Liver (tissue), 9 donors: ENCODE data around the gene ECI1. TPM values are rescaled to one million over a fixed set of nuclear protein-coding genes. Genes with fewer than 3 reads are reported as not detected.

Experiments used
- DNase-seq: peaks from one replicate; pipeline ENCODE4 v3.0.0-alpha.2; 2017; ENCODE audit warnings: low spot score
- H3K27ac ChIP-seq, 2 donors: one replicate each; pipeline ENCODE4 v1.7.0; 2013; ENCODE audit warnings: inconsistent platforms in 2 of 2, low read length in 2 of 2, control low read depth in 1 of 2, low read depth in 1 of 2, mild to moderate bottlenecking in 1 of 2
- H3K27me3 ChIP-seq, 4 donors: one replicate each; pipeline versions ENCODE4 v1.6.1 to v1.7.0; 2013; ENCODE audit warnings: low read length in 3 of 4, inconsistent platforms in 1 of 4, mild to moderate bottlenecking in 1 of 4, moderate library complexity in 1 of 4; ENCODE audit not compliant: control insufficient read depth in 4 of 4, insufficient read depth in 4 of 4
- H3K36me3 ChIP-seq, 4 donors: one replicate each; pipeline versions ENCODE4 v1.6.1 to v1.7.0; 2013; ENCODE audit warnings: low read length in 3 of 4, mild to moderate bottlenecking in 3 of 4, low read depth in 1 of 4, moderate library complexity in 1 of 4; ENCODE audit not compliant: control insufficient read depth in 4 of 4, insufficient read depth in 3 of 4
- H3K4me1 ChIP-seq, 4 donors: one replicate each; pipeline versions ENCODE4 v1.6.1 to v1.7.0; 2013; ENCODE audit warnings: low read length in 3 of 4, mild to moderate bottlenecking in 3 of 4, moderate library complexity in 1 of 4; ENCODE audit not compliant: control insufficient read depth in 4 of 4, insufficient read depth in 4 of 4
- H3K4me3 ChIP-seq, 3 donors: one replicate each; pipeline versions ENCODE4 v1.6.1 to v1.7.0; 2013; ENCODE audit warnings: low read length in 3 of 3, control low read depth in 1 of 3, low read depth in 1 of 3, mild to moderate bottlenecking in 1 of 3
- H3K9ac ChIP-seq, 2 donors: one replicate each; pipeline ENCODE4 v1.7.0; 2013; ENCODE audit warnings: low read length in 2 of 2, mild to moderate bottlenecking in 2 of 2, moderate library complexity in 2 of 2, control low read depth in 1 of 2, low read depth in 1 of 2
- H3K9me3 ChIP-seq, 4 donors: one replicate each; pipeline versions ENCODE4 v1.6.1 to v1.7.0; 2013; ENCODE audit warnings: low read length in 3 of 4; ENCODE audit not compliant: control insufficient read depth in 4 of 4
- ATF3 ChIP-seq: IDR thresholded peaks from 2 replicates; pipeline ENCODE4 v1.6.1; 2016; ENCODE audit warnings: antibody characterized with exemption
- CTCF ChIP-seq: fragments of 150-350 bp; IDR thresholded peaks from 2 replicates; pipeline ENCODE4 v1.5.1; 2017; ENCODE audit warnings: improper control_type of control experiment, low read depth, low read length; ENCODE audit not compliant: missing input control
- FOXA1 ChIP-seq: IDR thresholded peaks from 2 replicates; pipeline ENCODE4 v1.6.1; 2016; ENCODE audit warnings: antibody characterized with exemption
- HNF4G ChIP-seq: IDR thresholded peaks from 2 replicates; pipeline ENCODE4 v1.6.1; 2016; ENCODE audit warnings: antibody characterized with exemption
- JUND ChIP-seq, 2 donors: IDR thresholded peaks; 2 replicates each; pipeline ENCODE4 v1.6.1; 2016; ENCODE audit warnings: antibody characterized with exemption in 2 of 2
- MAX ChIP-seq: IDR thresholded peaks from 2 replicates; pipeline ENCODE4 v1.6.1; 2016; ENCODE audit warnings: antibody characterized with exemption
- NR2F2 ChIP-seq: IDR thresholded peaks from 2 replicates; pipeline ENCODE4 v1.6.1; 2016; ENCODE audit warnings: antibody characterized with exemption
- RAD21 ChIP-seq, 2 donors: IDR thresholded peaks; 2 replicates each; pipeline ENCODE4 v1.6.1; 2016; ENCODE audit warnings: antibody characterized with exemption in 2 of 2, mild to moderate bottlenecking in 2 of 2
- REST ChIP-seq: IDR thresholded peaks from 2 replicates; pipeline ENCODE4 v1.6.1; 2016; ENCODE audit warnings: antibody characterized with exemption, mild to moderate bottlenecking
- RXRA ChIP-seq, 2 donors: IDR thresholded peaks; 2 replicates each; pipeline ENCODE4 v1.6.1; 2017 to 2018; ENCODE audit warnings: antibody characterized with exemption in 2 of 2, mild to moderate bottlenecking in 1 of 2
- SP1 ChIP-seq: IDR thresholded peaks from 2 replicates; pipeline ENCODE4 v1.6.1; 2018; ENCODE audit warnings: antibody characterized with exemption, mild to moderate bottlenecking
- TAF1 ChIP-seq: conservative IDR thresholded peaks from 2 replicates; pipeline ENCODE4 v1.6.1; 2016; ENCODE audit warnings: antibody characterized with exemption, mild to moderate bottlenecking
- YY1 ChIP-seq: IDR thresholded peaks from 2 replicates; pipeline ENCODE4 v1.6.1; 2016; ENCODE audit warnings: antibody characterized with exemption, mild to moderate bottlenecking
- ZBTB33 ChIP-seq: IDR thresholded peaks from 2 replicates; pipeline ENCODE4 v1.6.1; 2016; ENCODE audit warnings: antibody characterized with exemption
- WGBS: extraction: QIAGEN DNeasy Blood & Tissue Kit; methylation state at CpG from one replicate; pipeline ENCODE4 v1.1.7; 2013; 5-methylcytosine and 5-hydroxymethylcytosine counted together
- polyA plus RNA-seq, 2 donors: library from polyadenylated mRNA; stranded (reverse) in 1 of 2; unstranded in 1 of 2; fragments of 200-250 nt in 1 of 2; fragments of >200 nt in 1 of 2; fragmentation: Nextera tagmentation in 1 of 2; extraction: Ambion mirVana in 1 of 2; gene quantifications; one replicate each; pipeline versions ENCODE4 v1.2.1 to v1.2.3, GENCODE V29; 2013 to 2015
- total RNA-seq, 2 donors: library from RNA; depleted of rRNA; stranded (reverse); fragments of >200 nt; gene quantifications; one replicate each; pipeline ENCODE4 v1.2.3, GENCODE V29; 2014
- donor health status: healthy.
- donor health status: healthy.
- donor health status: healthy.
- donor health status: healthy.
- donor health status: healthy.

Gene ECI1
- total and polyA plus RNA-seq, 4 donors = 36.8 to 107 (median 79.5) TPM

GRCh38 chr16:2210009-2210332 is 41.4 kb downstream of the ECI1 start:
- no peaks in the 10 kb centered on the region for H3K9me3 ChIP-seq
- peaks cover 0 to 24% (median 6%) of the 10 kb centered on the region in 4 donors for H3K36me3 ChIP-seq
- no peak overlapping the region for H3K27ac ChIP-seq
- H3K4me3 ChIP-seq = no peak overlapping the region
- no peak for TF ChIP-seq HNF4G
- TF ChIP-seq FOXA1 = no peak
- TF ChIP-seq SP1 = no peak
- TF ChIP-seq YY1 = no peak
- TF ChIP-seq RXRA (IDR thresholded peaks at IDR 0.05) = no peak
- TF ChIP-seq MAX = no peak
- no peak for TF ChIP-seq REST
- TF ChIP-seq NR2F2 = no peak
- no peak for TF ChIP-seq ZBTB33
- TF ChIP-seq CTCF = no peak
- TF ChIP-seq TAF1 = no peak
- no peak for TF ChIP-seq RAD21 (IDR thresholded peaks at IDR 0.05)
- TF ChIP-seq JUND (IDR thresholded peaks at IDR 0.05) = no peak
- peaks cover 9 to 37% (median 27%) of the 10 kb centered on the region in 4 donors for H3K4me1 ChIP-seq
- no peaks in the 10 kb centered on the region for H3K27me3 ChIP-seq
- WGBS = 96% methylated on average over 17 of the region's 17 CpGs
- H3K9ac ChIP-seq = no peak overlapping the region
- DNase-seq = no peak

GRCh38 chr16:2209258-2210008 is 42.0 kb downstream of the ECI1 start:
- 95% methylated on average over 29 of the region's 29 CpGs for WGBS
- H3K4me1 ChIP-seq = peaks cover 9 to 43% (median 29%) of the 10 kb centered on the region in 4 donors
- H3K9ac ChIP-seq = no peak overlapping the region
- DNase-seq = no peak
- no peak overlapping the region for H3K4me3 ChIP-seq
- peaks cover 0 to 24% (median 6%) of the 10 kb centered on the region in 4 donors for H3K36me3 ChIP-seq
- no peak overlapping the region for H3K27ac ChIP-seq
- no peaks in the 10 kb centered on the region for H3K27me3 ChIP-seq
- H3K9me3 ChIP-seq = no peaks in the 10 kb centered on the region
- no peak for TF ChIP-seq YY1
- TF ChIP-seq ATF3 = no peak
- TF ChIP-seq REST = no peak
